Liver (tissue), 9 donors: ENCODE results near the gene IRF4. TPM values are rescaled to one million over a fixed set of nuclear protein-coding genes. Genes with fewer than 3 reads are reported as not detected.

Experiments used
- DNase-seq: peaks from one replicate; pipeline ENCODE4 v3.0.0-alpha.2; 2017; ENCODE audit warnings: low spot score
- H3K27ac ChIP-seq, 2 donors: one replicate each; pipeline ENCODE4 v1.7.0; 2013; ENCODE audit warnings: inconsistent platforms in 2 of 2, low read length in 2 of 2, control low read depth in 1 of 2, low read depth in 1 of 2, mild to moderate bottlenecking in 1 of 2
- H3K27me3 ChIP-seq, 4 donors: one replicate each; pipeline versions ENCODE4 v1.6.1 to v1.7.0; 2013; ENCODE audit warnings: low read length in 3 of 4, inconsistent platforms in 1 of 4, mild to moderate bottlenecking in 1 of 4, moderate library complexity in 1 of 4; ENCODE audit not compliant: control insufficient read depth in 4 of 4, insufficient read depth in 4 of 4
- H3K36me3 ChIP-seq, 4 donors: one replicate each; pipeline versions ENCODE4 v1.6.1 to v1.7.0; 2013; ENCODE audit warnings: low read length in 3 of 4, mild to moderate bottlenecking in 3 of 4, low read depth in 1 of 4, moderate library complexity in 1 of 4; ENCODE audit not compliant: control insufficient read depth in 4 of 4, insufficient read depth in 3 of 4
- H3K4me1 ChIP-seq, 4 donors: one replicate each; pipeline versions ENCODE4 v1.6.1 to v1.7.0; 2013; ENCODE audit warnings: low read length in 3 of 4, mild to moderate bottlenecking in 3 of 4, moderate library complexity in 1 of 4; ENCODE audit not compliant: control insufficient read depth in 4 of 4, insufficient read depth in 4 of 4
- H3K4me3 ChIP-seq, 3 donors: one replicate each; pipeline versions ENCODE4 v1.6.1 to v1.7.0; 2013; ENCODE audit warnings: low read length in 3 of 3, control low read depth in 1 of 3, low read depth in 1 of 3, mild to moderate bottlenecking in 1 of 3
- H3K9ac ChIP-seq, 2 donors: one replicate each; pipeline ENCODE4 v1.7.0; 2013; ENCODE audit warnings: low read length in 2 of 2, mild to moderate bottlenecking in 2 of 2, moderate library complexity in 2 of 2, control low read depth in 1 of 2, low read depth in 1 of 2
- H3K9me3 ChIP-seq, 4 donors: one replicate each; pipeline versions ENCODE4 v1.6.1 to v1.7.0; 2013; ENCODE audit warnings: low read length in 3 of 4; ENCODE audit not compliant: control insufficient read depth in 4 of 4
- CTCF ChIP-seq: fragments of 150-350 bp; IDR thresholded peaks from 2 replicates; pipeline ENCODE4 v1.5.1; 2017; ENCODE audit warnings: improper control_type of control experiment, low read depth, low read length; ENCODE audit not compliant: missing input control
- EGR1 ChIP-seq, 2 donors: IDR thresholded peaks; 2 replicates each; pipeline ENCODE4 v1.6.1; 2016 to 2018; ENCODE audit warnings: antibody characterized with exemption in 2 of 2, low read depth in 2 of 2
- FOXA1 ChIP-seq: IDR thresholded peaks from 2 replicates; pipeline ENCODE4 v1.6.1; 2016; ENCODE audit warnings: antibody characterized with exemption
- FOXA2 ChIP-seq: IDR thresholded peaks from 2 replicates; pipeline ENCODE4 v1.6.1; 2016; ENCODE audit warnings: antibody characterized with exemption
- HNF4A ChIP-seq, 2 donors: conservative IDR thresholded peaks; 2 replicates each; pipeline ENCODE4 v1.6.1; 2016; ENCODE audit warnings: antibody characterized with exemption in 2 of 2, mild to moderate bottlenecking in 2 of 2
- HNF4G ChIP-seq: IDR thresholded peaks from 2 replicates; pipeline ENCODE4 v1.6.1; 2016; ENCODE audit warnings: antibody characterized with exemption
- JUND ChIP-seq, 2 donors: IDR thresholded peaks; 2 replicates each; pipeline ENCODE4 v1.6.1; 2016; ENCODE audit warnings: antibody characterized with exemption in 2 of 2
- MAX ChIP-seq: IDR thresholded peaks from 2 replicates; pipeline ENCODE4 v1.6.1; 2016; ENCODE audit warnings: antibody characterized with exemption
- NR2F2 ChIP-seq: IDR thresholded peaks from 2 replicates; pipeline ENCODE4 v1.6.1; 2016; ENCODE audit warnings: antibody characterized with exemption
- RAD21 ChIP-seq, 2 donors: IDR thresholded peaks; 2 replicates each; pipeline ENCODE4 v1.6.1; 2016; ENCODE audit warnings: antibody characterized with exemption in 2 of 2, mild to moderate bottlenecking in 2 of 2
- RXRA ChIP-seq, 2 donors: IDR thresholded peaks; 2 replicates each; pipeline ENCODE4 v1.6.1; 2017 to 2018; ENCODE audit warnings: antibody characterized with exemption in 2 of 2, mild to moderate bottlenecking in 1 of 2
- SP1 ChIP-seq: IDR thresholded peaks from 2 replicates; pipeline ENCODE4 v1.6.1; 2018; ENCODE audit warnings: antibody characterized with exemption, mild to moderate bottlenecking
- TAF1 ChIP-seq: conservative IDR thresholded peaks from 2 replicates; pipeline ENCODE4 v1.6.1; 2016; ENCODE audit warnings: antibody characterized with exemption, mild to moderate bottlenecking
- YY1 ChIP-seq: IDR thresholded peaks from 2 replicates; pipeline ENCODE4 v1.6.1; 2016; ENCODE audit warnings: antibody characterized with exemption, mild to moderate bottlenecking
- ZBTB33 ChIP-seq: IDR thresholded peaks from 2 replicates; pipeline ENCODE4 v1.6.1; 2016; ENCODE audit warnings: antibody characterized with exemption
- WGBS: extraction: QIAGEN DNeasy Blood & Tissue Kit; methylation state at CpG from one replicate; pipeline ENCODE4 v1.1.7; 2013; 5-methylcytosine and 5-hydroxymethylcytosine counted together
- polyA plus RNA-seq, 2 donors: library from polyadenylated mRNA; stranded (reverse) in 1 of 2; unstranded in 1 of 2; fragments of 200-250 nt in 1 of 2; fragments of >200 nt in 1 of 2; fragmentation: Nextera tagmentation in 1 of 2; extraction: Ambion mirVana in 1 of 2; gene quantifications; one replicate each; pipeline versions ENCODE4 v1.2.1 to v1.2.3, GENCODE V29; 2013 to 2015
- total RNA-seq, 2 donors: library from RNA; depleted of rRNA; stranded (reverse); fragments of >200 nt; gene quantifications; one replicate each; pipeline ENCODE4 v1.2.3, GENCODE V29; 2014
- TF ChIP-seq, protein P1 (sequence below): IDR thresholded peaks from 2 replicates; pipeline ENCODE4 v1.6.1; 2016; ENCODE audit warnings: antibody characterized with exemption
- donor health status: healthy.
- donor health status: healthy.
- donor health status: healthy.
- donor health status: healthy.
- donor health status: healthy.

The IRF4 gene
- total and polyA plus RNA-seq, 4 donors: 0.68 to 1.6 (median 1.1) TPM

- Histone ChIP-seq H3K27ac (no peak overlapping the region), H3K4me3 (no peak overlapping the region), H3K4me1 (no peaks in the 10 kb centered on the region), H3K36me3 (no peaks in the 10 kb centered on the region), H3K27me3 (no peaks in the 10 kb centered on the region), H3K9ac (no peak overlapping the region), H3K9me3 (peaks cover 0 to 6% (median 3%) of the 10 kb centered on the region in 4 donors)
- TF ChIP-seq JUND (IDR thresholded peaks at IDR 0.05) (no peak), ZBTB33 (no peak), FOXA2 (no peak), SP1 (no peak), YY1 (no peak), NR2F2 (no peak), RAD21 (IDR thresholded peaks at IDR 0.05) (no peak), CTCF (no peak), HNF4G (no peak), EGR1 (IDR thresholded peaks at IDR 0.05; ENCODE audit: low read depth in 2 of 2) (no peak), MAX (no peak), FOXA1 (no peak), HNF4A (conservative IDR thresholded peaks at IDR 0.05) (no peak), TAF1 (no peak)
- TF ChIP-seq, protein P1, sequence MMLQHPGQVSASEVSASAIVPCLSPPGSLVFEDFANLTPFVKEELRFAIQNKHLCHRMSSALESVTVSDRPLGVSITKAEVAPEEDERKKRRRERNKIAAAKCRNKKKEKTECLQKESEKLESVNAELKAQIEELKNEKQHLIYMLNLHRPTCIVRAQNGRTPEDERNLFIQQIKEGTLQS: no peak
- DNase-seq: no peak
- 94% methylated on average over 11 of the region's 11 CpGs for WGBS
Observed at GRCh38 chr6:423055-423798, 31.7 kb downstream of the IRF4 start.

- Histone ChIP-seq H3K36me3 (no peaks in the 10 kb centered on the region), H3K4me1 (no peaks in the 10 kb centered on the region), H3K27ac (no peak overlapping the region), H3K9me3 (peaks cover 0 to 6% (median 3%) of the 10 kb centered on the region in 4 donors), H3K27me3 (no peaks in the 10 kb centered on the region), H3K4me3 (no peak overlapping the region), H3K9ac (no peak overlapping the region)
- no peak for DNase-seq
- WGBS: 96% methylated on average over 39 of the region's 39 CpGs
- TF ChIP-seq FOXA2 (no peak), CTCF (no peak), FOXA1 (no peak), MAX (no peak), JUND (IDR thresholded peaks at IDR 0.05) (no peak), NR2F2 (no peak), HNF4G (no peak), RXRA (IDR thresholded peaks at IDR 0.05) (no peak), HNF4A (conservative IDR thresholded peaks at IDR 0.05) (no peak), YY1 (no peak), EGR1 (IDR thresholded peaks at IDR 0.05; ENCODE audit: low read depth in 2 of 2) (no peak)
- TF ChIP-seq, protein P1: no peak
Observed at GRCh38 chr6:423799-424345, 32.3 kb downstream of the IRF4 start.
